Stimulated activated CD4-positive, alpha-beta T cell treated with anti-CD3 and anti-CD28 coated beads, Interleukin-1b, Interleukin-23, amount 100 ng/mL, for 24 hours (primary cell): ENCODE data around the gene SH3GL2.

Experiments
- DNase-seq, 4 experiments: peaks; one replicate each; pipeline ENCODE4 v3.0.0-alpha.2; 2020; ENCODE audit warnings: low read depth in 4 of 4, low spot score in 1 of 4

SH3GL2 gene

GRCh38 chr9:17653947-17654465 lies 75.1 kb downstream of the SH3GL2 start:
- no peak for DNase-seq

- DNase-seq, result no peak
These were observed 78.0 kb downstream of the SH3GL2 start for GRCh38 chr9:17656889-17657288.

DNA sequence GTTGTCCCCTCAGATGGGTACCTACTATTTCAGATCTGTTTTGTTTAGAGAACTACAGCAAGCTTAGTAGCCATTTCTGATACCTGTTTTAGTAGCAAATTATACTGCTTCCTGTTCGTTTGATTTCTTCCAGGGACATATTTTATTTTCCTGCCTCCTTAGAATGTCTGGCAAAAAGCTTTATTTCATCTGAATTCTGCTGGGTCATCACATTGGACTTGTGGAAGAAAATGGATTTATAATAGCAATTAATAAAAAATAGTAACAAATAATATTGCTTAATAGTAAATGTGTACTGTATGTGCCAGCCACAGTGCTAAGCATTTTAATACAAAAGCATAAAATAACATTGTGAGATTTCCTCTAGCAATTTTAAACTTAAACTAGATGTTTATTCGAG lies 79.4 kb downstream of the SH3GL2 start:
- no peak for DNase-seq

GRCh38 chr9:17660158-17660557 lies 81.3 kb downstream of the SH3GL2 start:
- no peak for DNase-seq

DNA sequence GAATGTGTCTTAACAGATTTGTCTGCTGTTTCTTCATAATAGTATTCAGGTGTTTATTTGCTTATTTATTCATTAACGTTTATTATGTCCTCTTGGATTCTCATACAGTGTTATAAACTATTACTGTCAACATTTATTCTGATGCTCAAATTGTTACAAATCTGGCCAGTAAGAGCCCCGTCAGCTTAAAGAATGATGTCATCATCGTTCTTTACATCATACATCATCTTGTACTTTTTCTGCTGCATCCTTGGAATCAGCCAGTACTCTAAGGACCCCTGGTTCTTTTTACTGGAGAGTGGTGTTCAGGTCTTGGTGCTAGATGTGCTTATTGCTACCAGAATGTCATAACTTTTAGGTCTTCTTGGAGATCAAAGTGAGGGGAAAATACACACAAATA lies 86.6 kb downstream of the SH3GL2 start:
- no peak for DNase-seq

- no peak for DNase-seq
These were observed 90.3 kb downstream of the SH3GL2 start for GRCh38 chr9:17669206-17669605.

DNA sequence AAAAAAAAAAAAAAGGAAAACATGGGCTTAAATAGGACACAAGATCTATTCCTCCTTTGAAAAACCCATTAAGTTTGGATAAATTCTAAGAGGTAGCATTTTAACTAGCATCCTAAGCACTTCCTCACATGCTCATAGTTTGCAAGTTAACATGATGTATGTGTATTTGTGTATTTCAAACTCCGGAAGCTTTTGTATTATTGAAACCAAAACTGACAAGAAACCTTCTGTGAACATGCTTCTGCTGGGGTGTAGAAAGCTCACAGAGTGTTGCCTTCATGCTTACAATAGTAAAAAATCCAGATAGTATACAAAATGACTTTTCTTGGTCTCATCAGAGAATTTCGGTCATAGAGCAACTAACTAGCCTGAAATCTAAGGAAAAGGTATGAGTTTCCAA lies 103.8 kb downstream of the SH3GL2 start:
- no peak for DNase-seq

DNA sequence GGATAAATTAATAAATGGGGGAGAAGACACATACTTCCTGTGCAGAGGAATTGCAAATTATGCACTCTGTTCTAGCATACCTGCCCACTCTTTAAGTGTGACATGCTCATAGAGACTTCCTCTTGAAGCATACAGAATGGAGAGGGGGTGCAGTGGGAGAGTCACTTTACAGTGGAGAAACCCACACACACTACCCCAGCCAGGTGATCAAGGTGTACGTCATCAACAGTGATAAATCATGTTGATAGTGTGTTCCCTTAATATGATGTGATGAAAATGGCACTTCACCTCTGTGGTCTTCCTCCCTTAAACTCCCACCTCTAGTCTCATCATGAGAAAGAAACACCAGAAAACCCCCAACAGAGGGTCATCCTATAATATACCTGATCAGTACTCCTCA lies 110.0 kb downstream of the SH3GL2 start:
- DNase-seq, result no peak

- DNase-seq, result no peak
These were observed 115.5 kb downstream of the SH3GL2 start for GRCh38 chr9:17694336-17694735.

DNA sequence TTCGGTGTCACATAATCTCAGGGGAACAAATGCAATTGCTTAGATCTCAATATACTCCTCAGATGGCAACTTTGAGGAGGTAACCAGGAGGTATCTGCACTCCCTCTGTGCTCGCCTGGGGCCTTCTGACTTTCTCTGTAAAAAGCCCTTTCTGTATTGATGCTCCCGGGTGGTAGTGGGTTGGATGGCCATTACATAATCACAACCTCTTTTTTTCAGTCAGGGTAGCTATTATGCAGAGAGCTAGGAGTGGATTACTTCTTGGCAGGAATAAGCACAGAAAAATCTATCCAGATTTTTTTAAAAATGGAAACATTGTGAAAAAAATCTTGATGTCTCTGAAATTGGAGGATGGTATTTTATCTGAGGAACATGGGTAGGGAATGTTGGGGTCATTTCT lies 116.6 kb downstream of the SH3GL2 start:
- no peak for DNase-seq

DNA sequence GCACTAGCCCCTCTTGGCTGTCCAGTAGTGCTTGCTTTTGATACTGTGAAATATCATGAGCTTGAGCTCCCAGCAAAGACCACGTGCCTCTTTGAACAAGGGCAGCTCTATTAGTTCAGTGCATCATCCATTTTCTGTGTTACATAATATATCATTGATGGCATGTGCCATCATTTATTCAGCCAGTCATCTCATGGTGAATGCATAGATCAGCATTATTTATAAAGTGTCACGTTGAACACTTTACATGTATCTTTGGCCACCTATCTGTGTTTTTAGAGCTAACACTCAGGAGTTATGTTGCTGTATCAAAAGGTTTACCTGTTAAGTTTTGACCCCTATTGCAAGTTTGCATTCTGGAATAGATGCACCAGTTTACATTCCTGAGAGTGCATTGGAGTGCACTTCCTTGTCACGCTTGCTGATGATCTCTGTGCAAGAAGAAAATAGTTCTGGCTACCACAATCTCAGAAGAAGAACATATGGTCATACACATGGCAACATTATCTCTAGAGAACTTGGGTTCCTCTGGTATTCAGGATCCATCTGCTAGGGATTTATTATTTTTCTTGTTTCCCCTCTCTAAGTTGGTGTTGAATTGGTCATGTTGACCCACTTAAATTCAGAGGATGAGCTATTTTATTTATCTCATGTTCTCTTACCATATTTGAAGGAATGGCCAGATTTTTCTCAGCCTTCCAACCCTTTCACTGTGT lies 120.9 kb downstream of the SH3GL2 start:
- DNase-seq, result no peak

DNA sequence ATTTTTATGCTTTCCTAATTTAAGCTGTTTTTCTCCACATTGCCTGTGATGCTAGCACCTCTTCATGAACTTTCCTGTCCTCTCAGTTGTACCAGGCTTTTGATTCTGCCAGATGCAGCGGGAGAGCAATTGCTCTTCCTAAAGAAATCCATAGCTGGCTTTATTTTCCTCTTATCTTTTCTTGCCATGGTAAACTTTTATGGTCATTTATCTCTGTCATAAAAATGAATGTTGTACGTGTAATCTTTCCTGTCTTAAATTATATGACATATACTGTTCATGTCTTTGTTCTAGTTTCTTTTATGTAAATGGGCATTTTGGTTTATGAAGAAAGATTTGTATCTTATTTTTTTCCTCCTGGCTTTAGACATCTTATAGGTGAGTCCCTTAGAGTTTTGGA lies 127.5 kb downstream of the SH3GL2 start:
- no peak for DNase-seq

GRCh38 chr9:17719053-17719452 lies 140.2 kb downstream of the SH3GL2 start:
- DNase-seq, result no peak

- DNase-seq, result no peak
These were observed 143.1 kb downstream of the SH3GL2 start for GRCh38 chr9:17721954-17722353.

- no peak for DNase-seq
These were observed 144.8 kb downstream of the SH3GL2 start for GRCh38 chr9:17723656-17724055.

DNA sequence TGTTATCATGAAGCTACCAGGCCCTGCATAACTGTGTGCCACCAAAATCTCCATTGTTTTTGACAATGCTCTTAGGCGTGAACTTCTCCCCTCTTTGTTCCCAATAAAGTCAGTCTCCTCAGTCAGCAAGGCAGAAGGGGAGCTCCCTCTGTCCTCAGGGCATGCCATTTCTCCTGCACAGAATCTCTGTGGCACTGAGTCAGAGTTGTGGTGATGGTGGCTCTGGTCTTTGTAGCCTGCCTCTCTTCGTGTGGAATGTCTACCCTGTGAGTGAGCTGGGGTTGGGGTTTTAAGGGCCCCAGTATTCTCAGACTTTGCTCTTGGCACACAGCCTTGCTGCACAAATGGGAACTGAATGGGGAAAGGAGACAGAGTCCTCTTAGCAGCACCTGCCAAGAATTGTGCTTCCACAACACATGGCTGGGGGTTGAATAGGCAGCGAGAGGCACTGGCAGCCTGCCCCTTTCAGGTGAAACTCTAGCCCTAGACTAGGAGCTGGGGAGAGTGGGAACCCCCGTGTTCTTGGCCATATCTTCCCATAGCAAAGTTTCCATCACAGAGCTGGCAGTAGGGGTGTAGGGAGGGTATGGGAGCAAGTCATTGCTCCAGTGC lies 146.6 kb downstream of the SH3GL2 start:
- no peak for DNase-seq

DNA sequence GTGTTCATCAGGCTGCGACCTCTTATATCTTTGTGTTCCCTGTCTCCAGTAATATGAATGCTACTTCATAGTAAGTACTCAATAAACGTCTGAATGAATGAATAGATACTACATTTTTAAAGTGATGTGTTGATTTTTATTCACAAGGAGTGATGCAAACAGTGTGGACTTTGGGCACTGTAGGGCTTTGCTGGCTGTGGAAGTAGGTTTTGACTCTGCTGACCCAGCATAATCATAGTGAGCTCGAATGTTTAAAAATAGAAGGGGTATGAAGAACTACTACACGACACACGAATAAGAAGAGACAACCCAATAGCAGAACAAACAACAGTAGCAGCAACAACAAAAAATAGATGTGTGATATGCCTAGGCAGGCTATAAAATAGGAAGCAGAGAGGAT lies 147.4 kb downstream of the SH3GL2 start:
- DNase-seq, result no peak

DNA sequence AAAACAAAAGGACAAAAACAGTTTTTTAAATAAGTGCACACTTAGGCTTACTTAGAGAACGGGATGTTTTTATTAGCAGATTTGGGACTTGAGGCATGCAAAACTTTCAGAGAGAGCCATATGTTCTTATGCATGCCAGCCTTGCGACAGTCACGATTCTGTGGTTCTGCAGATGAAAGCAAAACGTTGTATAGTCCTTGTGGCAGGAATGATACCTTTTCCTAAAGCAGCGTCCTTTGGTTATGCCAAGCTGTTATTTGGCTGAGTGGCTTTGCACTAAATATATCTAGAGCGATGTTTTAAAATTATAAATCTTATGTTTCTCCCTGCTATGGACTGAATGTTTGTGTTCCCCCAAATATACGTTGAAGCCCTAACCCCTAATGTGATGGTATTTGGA lies 152.0 kb downstream of the SH3GL2 start:
- DNase-seq, result no peak

- no peak for DNase-seq
These were observed 152.4 kb downstream of the SH3GL2 start for GRCh38 chr9:17731308-17731707.

DNA sequence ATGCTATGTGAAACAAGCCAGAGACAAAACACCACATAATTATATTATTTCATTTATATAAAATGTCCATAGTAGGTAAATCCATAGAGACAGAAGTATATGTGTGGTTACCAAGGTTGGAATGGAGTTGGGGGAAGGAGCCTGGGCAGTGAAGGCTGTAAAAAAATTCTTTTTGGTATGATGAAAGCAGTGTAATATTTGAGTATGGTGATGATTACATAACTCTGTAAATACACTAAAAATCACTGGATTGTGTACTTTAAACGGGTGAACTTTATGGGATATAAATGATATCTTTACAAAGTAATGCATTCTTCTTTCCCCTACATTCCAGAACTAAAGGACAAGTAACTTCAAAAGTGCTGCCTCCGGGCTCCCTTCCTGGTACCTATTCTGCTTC lies 155.8 kb downstream of the SH3GL2 start:
- no peak for DNase-seq

DNA sequence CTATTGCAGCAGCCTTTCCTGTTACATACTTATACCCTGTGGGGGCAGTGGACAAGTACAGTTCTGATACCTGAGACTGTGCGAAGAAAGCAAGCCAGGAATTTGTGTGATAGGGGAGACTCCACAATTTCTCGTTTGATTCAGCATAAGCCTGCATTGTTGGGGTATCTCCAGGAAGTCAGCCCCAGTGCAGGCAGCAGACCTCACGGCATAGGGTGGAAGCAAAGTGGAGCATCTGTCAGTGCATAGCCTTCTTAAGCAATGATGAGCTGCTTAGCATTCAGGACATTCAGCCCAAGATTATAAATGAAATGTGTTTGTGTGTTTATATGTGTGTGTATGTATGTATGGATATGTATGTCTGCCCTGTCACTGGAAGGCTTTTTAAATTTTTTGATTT lies 157.0 kb downstream of the SH3GL2 start:
- DNase-seq, result no peak

GRCh38 chr9:17739022-17739421 lies 160.2 kb downstream of the SH3GL2 start:
- DNase-seq, result no peak

DNA sequence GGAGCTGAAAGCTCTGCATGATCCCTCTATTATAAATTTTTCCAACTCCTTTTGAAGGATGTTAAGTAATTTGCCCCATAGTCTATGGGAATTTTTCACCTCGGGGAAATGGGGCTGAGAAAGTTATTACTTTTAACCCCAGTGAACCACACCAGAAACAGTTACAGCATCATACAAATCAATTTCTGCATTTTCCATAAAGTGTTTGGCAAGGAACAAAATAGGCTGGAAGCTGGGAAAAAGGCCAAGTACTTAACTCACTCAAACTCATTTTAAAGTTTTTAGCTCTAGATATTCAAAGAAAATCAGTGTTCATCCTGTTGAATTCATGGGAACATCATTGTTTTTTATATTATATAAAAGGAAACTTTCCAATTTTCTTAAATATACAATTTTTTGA lies 160.9 kb downstream of the SH3GL2 start:
- no peak for DNase-seq
